Esophagus squamous epithelium (tissue), 4 donors: Measurements from ENCODE around the gene SLC4A9.

Experiments used
- POLR2A ChIP-seq, 4 donors: fragments of 450-650 bp; IDR thresholded peaks; one replicate each; pipeline ENCODE4 v1.6.1; 2017; ENCODE audit warnings: antibody characterized with exemption in 4 of 4, mild to moderate bottlenecking in 4 of 4, moderate library complexity in 3 of 4
- TF ChIP-seq, protein P1 (sequence below), 6 experiments: fragments of 450-650 bp in 4 of 6; fragments of 200-600 bp in 2 of 6; sonication (generic) in 2 of 6; IDR thresholded peaks; one replicate each; pipeline ENCODE4 v1.5.1; 2016 to 2019; ENCODE audit warnings: antibody characterized with exemption in 6 of 6, mild to moderate bottlenecking in 4 of 6, moderate library complexity in 4 of 6

DNA sequence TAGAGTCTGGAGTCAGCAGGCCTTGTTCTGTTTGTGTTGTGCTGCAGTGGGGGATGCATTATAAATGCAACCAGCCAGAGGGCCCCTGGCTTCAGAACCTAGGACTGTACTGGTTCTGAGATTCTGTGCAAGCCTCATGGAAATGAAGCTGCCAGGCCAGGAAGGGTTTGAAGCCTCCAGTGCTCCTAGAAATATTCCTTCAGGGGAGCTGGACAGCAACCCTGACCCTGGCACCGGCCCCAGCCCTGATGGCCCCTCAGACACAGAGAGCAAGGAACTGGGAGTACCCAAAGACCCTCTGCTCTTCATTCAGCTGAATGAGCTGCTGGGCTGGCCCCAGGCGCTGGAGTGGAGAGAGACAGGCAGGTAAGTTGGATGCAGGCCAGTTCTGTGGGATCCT, at the start of gene SLC4A9:
- TF ChIP-seq, protein P1, sequence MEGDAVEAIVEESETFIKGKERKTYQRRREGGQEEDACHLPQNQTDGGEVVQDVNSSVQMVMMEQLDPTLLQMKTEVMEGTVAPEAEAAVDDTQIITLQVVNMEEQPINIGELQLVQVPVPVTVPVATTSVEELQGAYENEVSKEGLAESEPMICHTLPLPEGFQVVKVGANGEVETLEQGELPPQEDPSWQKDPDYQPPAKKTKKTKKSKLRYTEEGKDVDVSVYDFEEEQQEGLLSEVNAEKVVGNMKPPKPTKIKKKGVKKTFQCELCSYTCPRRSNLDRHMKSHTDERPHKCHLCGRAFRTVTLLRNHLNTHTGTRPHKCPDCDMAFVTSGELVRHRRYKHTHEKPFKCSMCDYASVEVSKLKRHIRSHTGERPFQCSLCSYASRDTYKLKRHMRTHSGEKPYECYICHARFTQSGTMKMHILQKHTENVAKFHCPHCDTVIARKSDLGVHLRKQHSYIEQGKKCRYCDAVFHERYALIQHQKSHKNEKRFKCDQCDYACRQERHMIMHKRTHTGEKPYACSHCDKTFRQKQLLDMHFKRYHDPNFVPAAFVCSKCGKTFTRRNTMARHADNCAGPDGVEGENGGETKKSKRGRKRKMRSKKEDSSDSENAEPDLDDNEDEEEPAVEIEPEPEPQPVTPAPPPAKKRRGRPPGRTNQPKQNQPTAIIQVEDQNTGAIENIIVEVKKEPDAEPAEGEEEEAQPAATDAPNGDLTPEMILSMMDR (IDR thresholded peaks at IDR 0.05): no peak
- no peak for TF ChIP-seq POLR2A (IDR thresholded peaks at IDR 0.05)
